Uterus (tissue), 4 donors: ENCODE results near the gene STAMBPL1. TPM values are rescaled to one million over a fixed set of nuclear protein-coding genes. Genes with fewer than 3 reads are reported as not detected.

Source experiments
- DNase-seq, 2 donors: peaks; one replicate each; pipeline ENCODE4 v3.0.0-alpha.2; 2019 to 2020
- H3K27ac ChIP-seq, 2 donors: fragments of 200-600 bp; sonication (generic); 1 replicate in 1 of 2; 2 replicates in 1 of 2; pipeline ENCODE4 v1.5.1; 2016 to 2018
- H3K27me3 ChIP-seq, 2 donors: fragments of 200-600 bp; sonication (generic); one replicate each; pipeline ENCODE4 v1.5.1; 2018 to 2019; ENCODE audit warnings: control low read depth in 1 of 2
- H3K36me3 ChIP-seq, 2 donors: fragments of 200-600 bp; sonication (generic); one replicate each; pipeline ENCODE4 v1.5.1; 2019; ENCODE audit warnings: control low read depth in 1 of 2
- H3K4me1 ChIP-seq, 2 donors: fragments of 200-600 bp; sonication (generic); one replicate each; pipeline ENCODE4 v1.5.1; 2018 to 2019; ENCODE audit warnings: control low read depth in 1 of 2
- H3K4me3 ChIP-seq, 2 donors: fragments of 200-600 bp; sonication (generic); 1 replicate in 1 of 2; 2 replicates in 1 of 2; pipeline ENCODE4 v1.5.1; 2018 to 2019; ENCODE audit warnings: mild to moderate bottlenecking in 1 of 2
- H3K9me3 ChIP-seq, 2 donors: fragments of 200-600 bp; sonication (generic); one replicate each; pipeline ENCODE4 v1.5.1; 2019; ENCODE audit warnings: control low read depth in 1 of 2
- CTCF ChIP-seq, 4 experiments: fragments of 200-600 bp in 2 of 4; fragments of 450-650 bp in 2 of 4; sonication (generic) in 2 of 4; IDR thresholded peaks; one replicate each; pipeline ENCODE4 v1.5.1; 2016 to 2019; ENCODE audit warnings: antibody characterized with exemption in 4 of 4, mild to moderate bottlenecking in 2 of 4, moderate library complexity in 1 of 4
- POLR2A ChIP-seq, 2 donors: fragments of 450-650 bp; IDR thresholded peaks; one replicate each; pipeline ENCODE4 v1.6.1; 2016; ENCODE audit warnings: antibody characterized with exemption in 2 of 2, mild to moderate bottlenecking in 1 of 2, moderate library complexity in 1 of 2
- intact Hi-C: fragments of 100-400 bp; cut with DNase I; formaldehyde crosslinking; loops from one replicate; pipeline ENCODE4 v1.15.1; 2023; ENCODE audit warnings: low total_unique reads
- total RNA-seq, 4 donors: library from RNA; depleted of rRNA in 3 of 4; stranded (reverse); fragments of >200 nt in 3 of 4; gene quantifications; one replicate each; pipeline versions ENCODE4 v1.1.0 to v1.2.4, GENCODE V29; 2014 to 2023
- donor health status: DM: yes; HTN: yes; CAD: no.

Gene STAMBPL1
- total RNA-seq, 4 donors from 2014 or later: 3.8 to 23.6 (median 6.5) TPM

DNA sequence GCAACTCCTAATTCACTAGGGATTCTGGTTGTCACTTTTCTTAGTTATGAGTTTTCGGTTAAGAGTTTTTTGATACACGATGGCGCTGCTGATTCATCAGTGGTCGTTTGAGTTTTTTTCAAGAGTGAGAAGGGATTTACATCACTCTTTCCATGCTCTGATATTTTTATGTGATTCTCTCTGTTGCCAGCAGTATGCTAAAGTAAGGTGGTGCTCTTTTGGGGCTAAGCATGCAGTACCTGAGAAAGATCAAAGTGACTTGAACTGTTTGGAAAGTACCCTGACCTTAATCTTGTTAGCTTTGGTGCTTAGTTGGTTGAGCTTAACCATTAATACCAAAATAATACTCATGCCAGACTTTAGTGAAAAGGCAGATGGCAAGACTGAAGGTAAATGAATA lies 28.1 kb downstream of the STAMBPL1 start:
- intact Hi-C loops: no loop called here
- no peaks in the 10 kb centered on the region for H3K36me3 ChIP-seq

GRCh38 chr10:88911116-88911515 lies 31.1 kb downstream of the STAMBPL1 start:
- no peaks in the 10 kb centered on the region for H3K4me1 ChIP-seq
- no peaks in the 10 kb centered on the region for H3K27me3 ChIP-seq
- H3K9me3 ChIP-seq: no peaks in the 10 kb centered on the region
- intact Hi-C loops: no loop called here
- no peak overlapping the region for H3K27ac ChIP-seq
- no peaks in the 10 kb centered on the region for H3K36me3 ChIP-seq
- no peak for DNase-seq
- no peak overlapping the region for H3K4me3 ChIP-seq
- TF ChIP-seq POLR2A (IDR thresholded peaks at IDR 0.05) (no peak), CTCF (IDR thresholded peaks at IDR 0.05) (no peak)

More for the DNA sequence above, 28.1 kb downstream of the STAMBPL1 start:
- H3K4me3 ChIP-seq: no peak overlapping the region
- H3K27ac ChIP-seq: no peak overlapping the region
- TF ChIP-seq POLR2A (IDR thresholded peaks at IDR 0.05) (no peak), CTCF (IDR thresholded peaks at IDR 0.05) (no peak)
- H3K9me3 ChIP-seq: no peaks in the 10 kb centered on the region
- no peaks in the 10 kb centered on the region for H3K4me1 ChIP-seq
- H3K27me3 ChIP-seq: no peaks in the 10 kb centered on the region
- no peak for DNase-seq

DNA sequence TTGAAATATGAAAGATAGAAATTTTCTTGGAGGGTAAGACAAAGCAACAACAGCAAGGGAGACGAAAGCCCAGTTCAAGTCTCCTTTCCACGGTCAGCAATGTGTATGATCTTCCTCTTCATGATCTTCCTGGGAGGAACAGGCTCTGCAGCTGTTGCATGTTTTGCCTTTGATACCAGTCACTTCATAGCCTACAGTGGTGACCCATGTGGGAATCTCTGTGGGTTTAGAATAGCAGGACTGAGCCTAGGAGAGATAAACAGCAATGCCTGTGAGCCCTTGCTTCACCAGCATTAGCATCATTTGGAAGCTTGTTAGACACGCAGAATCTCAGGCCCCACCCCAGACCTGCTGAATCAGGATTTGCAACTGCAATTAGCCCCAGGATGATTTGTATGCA lies 31.8 kb downstream of the STAMBPL1 start:
- H3K4me3 ChIP-seq: no peak overlapping the region
- no peak for TF ChIP-seq CTCF (IDR thresholded peaks at IDR 0.05)
- no peak for TF ChIP-seq POLR2A (IDR thresholded peaks at IDR 0.05)
- intact Hi-C loops: no loop called here
- no peaks in the 10 kb centered on the region for H3K36me3 ChIP-seq
- H3K27me3 ChIP-seq: no peaks in the 10 kb centered on the region
- H3K27ac ChIP-seq: no peak overlapping the region
- H3K9me3 ChIP-seq: no peaks in the 10 kb centered on the region
- no peaks in the 10 kb centered on the region for H3K4me1 ChIP-seq
- no peak for DNase-seq

- Histone ChIP-seq H3K36me3 (no peaks in the 10 kb centered on the region), H3K27ac (peak overlapping the region; percentile 18 to 35), H3K27me3 (no peaks in the 10 kb centered on the region), H3K4me1 (no peaks in the 10 kb centered on the region), H3K9me3 (no peaks in the 10 kb centered on the region), H3K4me3 (no peak overlapping the region)
- no peak for DNase-seq
- TF ChIP-seq POLR2A (IDR thresholded peaks at IDR 0.05) (no peak), CTCF (IDR thresholded peaks at IDR 0.05) (no peak)
- intact Hi-C loops: no loop called here
Measured at GRCh38 chr10:88913127-88913526, 33.1 kb downstream of the STAMBPL1 start.

- Histone ChIP-seq H3K4me3 (no peak overlapping the region), H3K27me3 (no peaks in the 10 kb centered on the region), H3K4me1 (no peaks in the 10 kb centered on the region), H3K27ac (peak overlapping the region; percentile 18 to 35), H3K9me3 (no peaks in the 10 kb centered on the region), H3K36me3 (no peaks in the 10 kb centered on the region)
- no peak for DNase-seq
- intact Hi-C loops: no loop called here
- TF ChIP-seq CTCF (IDR thresholded peaks at IDR 0.05) (no peak), POLR2A (IDR thresholded peaks at IDR 0.05) (no peak)
Measured at GRCh38 chr10:88913788-88914187, 33.7 kb downstream of the STAMBPL1 start.
